Measurements from ENCODE around the gene UNC5A.

UNC5A gene

DNA sequence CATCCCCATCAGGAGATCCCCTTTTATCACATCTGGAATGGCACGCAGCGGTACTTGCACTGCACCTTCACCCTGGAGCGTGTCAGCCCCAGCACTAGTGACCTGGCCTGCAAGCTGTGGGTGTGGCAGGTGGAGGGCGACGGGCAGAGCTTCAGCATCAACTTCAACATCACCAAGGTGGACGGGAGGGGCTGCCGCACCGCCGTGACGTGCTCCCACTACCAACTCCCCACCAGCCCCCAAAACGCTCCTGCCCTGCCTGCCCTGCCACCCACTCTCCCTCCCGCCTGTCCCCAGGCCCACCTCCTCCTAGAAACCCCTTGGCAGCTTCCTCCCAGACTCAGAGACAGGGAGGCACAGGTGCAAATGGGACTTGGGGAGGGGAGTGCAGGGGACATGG lies 68.1 kb downstream of the UNC5A start:
- TF ChIP-seq, protein P1, sequence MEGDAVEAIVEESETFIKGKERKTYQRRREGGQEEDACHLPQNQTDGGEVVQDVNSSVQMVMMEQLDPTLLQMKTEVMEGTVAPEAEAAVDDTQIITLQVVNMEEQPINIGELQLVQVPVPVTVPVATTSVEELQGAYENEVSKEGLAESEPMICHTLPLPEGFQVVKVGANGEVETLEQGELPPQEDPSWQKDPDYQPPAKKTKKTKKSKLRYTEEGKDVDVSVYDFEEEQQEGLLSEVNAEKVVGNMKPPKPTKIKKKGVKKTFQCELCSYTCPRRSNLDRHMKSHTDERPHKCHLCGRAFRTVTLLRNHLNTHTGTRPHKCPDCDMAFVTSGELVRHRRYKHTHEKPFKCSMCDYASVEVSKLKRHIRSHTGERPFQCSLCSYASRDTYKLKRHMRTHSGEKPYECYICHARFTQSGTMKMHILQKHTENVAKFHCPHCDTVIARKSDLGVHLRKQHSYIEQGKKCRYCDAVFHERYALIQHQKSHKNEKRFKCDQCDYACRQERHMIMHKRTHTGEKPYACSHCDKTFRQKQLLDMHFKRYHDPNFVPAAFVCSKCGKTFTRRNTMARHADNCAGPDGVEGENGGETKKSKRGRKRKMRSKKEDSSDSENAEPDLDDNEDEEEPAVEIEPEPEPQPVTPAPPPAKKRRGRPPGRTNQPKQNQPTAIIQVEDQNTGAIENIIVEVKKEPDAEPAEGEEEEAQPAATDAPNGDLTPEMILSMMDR (IDR thresholded peaks at IDR 0.05; ENCODE audit: insufficient read depth, low read length, missing control alignments) = no peak
- DNase-seq (ENCODE audit: low read depth, low spot score) = no peak
- ChIA-PET POLR2A (no interaction called here), CTCF (interaction anchor here (1.0 kb wide), 1 partner anchor 218 kb away, joined by 3 read pairs; no protein-coding TSS in a partner anchor)
- no peak overlapping the region for H3K4me3 ChIP-seq (ENCODE audit: low read depth, low read length)

DNA sequence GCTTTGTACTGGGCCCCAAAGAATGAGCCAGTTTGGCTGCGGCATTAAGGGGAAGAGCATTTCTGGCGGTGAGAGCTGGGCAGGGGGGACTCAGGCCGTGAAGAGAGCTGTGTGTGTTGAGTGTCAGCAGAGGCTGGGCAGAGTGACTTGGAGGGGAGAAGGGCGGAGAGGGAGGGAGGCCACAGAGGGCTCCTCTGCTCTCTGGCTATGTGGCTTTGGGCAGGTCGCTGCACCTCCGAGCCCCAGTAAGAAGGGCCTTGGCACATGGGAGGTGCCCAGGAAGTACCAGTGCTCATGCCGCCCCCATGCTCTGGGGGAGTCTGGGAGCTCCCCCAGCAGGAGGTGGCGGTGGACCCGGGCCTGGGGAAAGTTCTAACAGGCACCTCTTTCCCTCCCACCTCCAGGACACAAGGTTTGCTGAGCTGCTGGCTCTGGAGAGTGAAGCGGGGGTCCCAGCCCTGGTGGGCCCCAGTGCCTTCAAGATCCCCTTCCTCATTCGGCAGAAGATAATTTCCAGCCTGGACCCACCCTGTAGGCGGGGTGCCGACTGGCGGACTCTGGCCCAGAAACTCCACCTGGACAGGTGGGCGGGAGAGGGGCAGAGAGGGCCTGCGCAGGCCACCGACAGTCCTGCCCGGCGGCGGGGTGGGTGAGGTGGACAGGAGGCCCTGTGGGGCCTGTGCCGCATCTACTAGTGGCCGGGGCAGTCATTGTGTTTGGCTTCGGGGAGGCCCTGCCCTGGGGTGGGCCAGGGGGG lies 68.7 kb downstream of the UNC5A start:
- ChIA-PET CTCF (interaction anchor here (1.0 kb wide), 2 partner anchors 11 to 219 kb away, joined by 3 read pairs; no protein-coding TSS in a partner anchor), POLR2A (no interaction called here)
- DNase-seq (ENCODE audit: low read depth, low spot score) = no peak
- TF ChIP-seq, protein P1 (IDR thresholded peaks at IDR 0.05; ENCODE audit: insufficient read depth, low read length, missing control alignments) = no peak
- H3K4me3 ChIP-seq (ENCODE audit: low read depth, low read length) = no peak overlapping the region

DNA sequence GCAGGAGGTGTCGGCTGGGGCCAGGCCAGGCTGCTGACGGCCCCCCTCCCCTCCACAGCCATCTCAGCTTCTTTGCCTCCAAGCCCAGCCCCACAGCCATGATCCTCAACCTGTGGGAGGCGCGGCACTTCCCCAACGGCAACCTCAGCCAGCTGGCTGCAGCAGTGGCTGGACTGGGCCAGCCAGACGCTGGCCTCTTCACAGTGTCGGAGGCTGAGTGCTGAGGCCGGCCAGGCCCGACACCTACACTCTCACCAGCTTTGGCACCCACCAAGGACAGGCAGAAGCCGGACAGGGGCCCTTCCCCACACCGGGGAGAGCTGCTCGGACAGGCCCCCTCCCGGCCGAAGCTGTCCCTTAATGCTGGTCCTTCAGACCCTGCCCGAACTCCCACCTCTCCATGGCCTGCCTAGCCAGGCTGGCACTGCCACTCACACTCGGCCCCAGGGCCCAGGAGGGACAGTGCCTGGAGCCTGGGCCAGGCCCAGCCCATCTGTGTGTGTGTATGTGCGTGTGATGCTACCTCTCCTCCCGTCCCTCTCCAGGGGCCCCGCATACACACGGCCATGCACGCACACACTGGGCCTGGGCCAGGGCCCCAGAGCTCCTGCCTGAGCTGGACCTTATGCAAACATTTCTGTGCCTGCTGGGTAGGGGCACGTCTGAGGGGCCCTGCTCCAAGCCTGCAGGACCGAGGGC lies 69.5 kb downstream of the UNC5A start:
- H3K4me3 ChIP-seq (ENCODE audit: low read depth, low read length) = no peak overlapping the region
- DNase-seq (ENCODE audit: low read depth, low spot score) = no peak
- TF ChIP-seq, protein P1 (IDR thresholded peaks at IDR 0.05; ENCODE audit: insufficient read depth, low read length, missing control alignments) = no peak
- ChIA-PET POLR2A (no interaction called here), CTCF (interaction anchor here (1.0 kb wide), 1 partner anchor 12 kb away, joined by 3 read pairs; no protein-coding TSS in a partner anchor)

DNA sequence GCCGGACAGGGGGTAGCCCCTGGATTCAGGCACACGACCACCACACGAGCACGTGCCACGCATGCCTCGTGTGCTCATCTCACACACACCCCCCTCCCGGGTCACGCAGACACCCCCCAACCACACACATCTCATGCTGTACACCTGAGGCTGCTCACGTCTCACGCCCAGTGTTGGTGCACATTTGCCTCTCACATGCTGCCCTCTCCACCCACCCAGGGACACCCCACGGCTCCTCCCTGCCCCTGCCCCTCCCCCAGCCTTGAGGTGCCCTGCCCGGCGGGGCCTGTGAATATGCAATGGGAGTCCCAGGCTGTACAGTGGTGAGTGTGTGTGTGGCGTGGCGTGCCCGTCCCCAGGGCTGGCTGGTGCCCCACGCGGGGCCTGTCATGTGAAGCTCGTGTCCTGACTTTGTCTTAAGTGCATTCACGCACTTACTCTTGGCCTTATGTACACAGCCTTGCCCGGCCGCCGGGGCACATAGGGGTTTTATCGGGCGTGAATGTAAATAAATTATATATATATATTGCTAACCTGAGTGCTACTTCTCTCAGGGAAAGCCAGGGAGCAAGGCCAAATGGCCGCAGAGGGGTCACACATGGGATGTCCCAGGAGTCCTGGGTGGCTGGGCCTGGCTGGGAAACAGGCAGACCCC lies 70.1 kb downstream of the UNC5A start:
- no peak for DNase-seq (ENCODE audit: low read depth, low spot score)
- ChIA-PET POLR2A (no interaction called here), CTCF (interaction anchor here (1.0 kb wide), 1 partner anchor 13 kb away, joined by 3 read pairs; no protein-coding TSS in a partner anchor)
- TF ChIP-seq, protein P1 (IDR thresholded peaks at IDR 0.05; ENCODE audit: insufficient read depth, low read length, missing control alignments) = no peak
- no peak overlapping the region for H3K4me3 ChIP-seq (ENCODE audit: low read depth, low read length)

DNA sequence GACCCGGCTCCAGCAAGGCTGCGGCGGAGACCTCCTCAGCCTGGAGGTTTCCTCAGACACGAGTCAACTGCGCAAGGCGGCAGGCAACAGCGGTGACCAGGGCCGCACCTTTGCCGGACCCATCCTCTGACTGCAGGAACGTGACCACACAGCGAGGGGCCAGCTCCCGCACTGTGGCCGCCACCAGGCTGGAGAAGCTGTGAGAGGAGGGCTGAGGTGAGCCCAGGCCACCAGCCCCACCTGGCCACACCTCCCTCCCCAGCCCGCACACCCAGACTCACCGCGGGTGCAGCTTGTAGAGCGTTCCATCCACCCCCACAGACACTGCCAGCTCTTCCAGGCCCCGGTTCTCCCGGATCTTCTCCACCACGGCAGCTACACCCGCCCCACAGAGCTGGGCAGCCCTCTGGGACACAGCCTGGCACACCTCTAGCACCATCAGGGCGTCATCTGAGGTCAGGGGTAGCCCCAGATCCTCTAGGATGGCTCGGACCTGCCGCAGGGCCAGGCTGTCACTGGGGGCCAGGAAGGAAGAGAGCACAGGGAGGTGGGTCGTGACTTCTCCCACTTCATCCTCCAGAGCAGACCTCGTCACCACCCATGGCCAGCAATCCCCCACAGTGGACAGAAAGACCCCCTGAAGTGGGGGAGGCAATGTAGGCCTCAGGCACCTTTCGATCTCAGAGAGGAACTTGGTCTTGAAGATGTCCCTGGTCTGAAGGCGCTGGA lies 70.8 kb downstream of the UNC5A start:
- no peak overlapping the region for H3K4me3 ChIP-seq (ENCODE audit: low read depth, low read length)
- no peak for DNase-seq (ENCODE audit: low read depth, low spot score)
- ChIA-PET POLR2A (no interaction called here), CTCF (no interaction called here)
- TF ChIP-seq, protein P1 (IDR thresholded peaks at IDR 0.05; ENCODE audit: insufficient read depth, low read length, missing control alignments) = no peak
